Mesenteric fat pad (tissue), 1 donor: ENCODE results near the gene CACNB4. TPM values are rescaled to one million over a fixed set of nuclear protein-coding genes. Genes with fewer than 3 reads are reported as not detected.

ENCODE experiments used
- DNase-seq: peaks from one replicate; pipeline ENCODE4 v3.0.0-alpha.2; 2020; ENCODE audit warnings: low spot score
- total RNA-seq: library from RNA; stranded (reverse); fragmentation: NEBNext Ultra II Directional; extraction: Animal tissue kit (Norgen Biotek cat#: 25700); gene quantifications from one replicate; pipeline ENCODE4 v1.2.1, GENCODE V29; 2021
- donor health status: DM: yes; HTN: yes; CAD: no.

Gene CACNB4
- total RNA-seq, 1 donor from 2014 or later: 1.7 TPM

DNA sequence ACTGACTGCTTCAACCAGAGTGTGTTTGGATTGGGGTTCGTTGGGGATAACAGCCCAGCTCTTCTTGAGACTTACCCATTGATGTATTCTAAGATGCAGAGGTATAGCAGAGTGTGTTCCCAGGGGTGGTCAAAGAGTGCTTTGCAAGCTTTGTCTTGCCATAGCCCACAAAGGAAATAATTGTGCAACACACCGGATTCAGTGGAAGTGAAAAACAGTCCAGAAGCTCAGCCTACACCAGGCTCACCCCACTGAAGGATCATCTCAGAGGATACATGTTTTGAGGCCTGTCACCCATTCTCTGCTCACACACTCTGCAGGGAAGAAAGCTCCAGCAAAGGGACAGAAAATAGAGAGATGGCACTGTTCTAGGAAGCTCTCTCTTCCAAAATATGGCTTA lies 9.6 kb downstream of the CACNB4 start:
- DNase-seq: no peak

DNA sequence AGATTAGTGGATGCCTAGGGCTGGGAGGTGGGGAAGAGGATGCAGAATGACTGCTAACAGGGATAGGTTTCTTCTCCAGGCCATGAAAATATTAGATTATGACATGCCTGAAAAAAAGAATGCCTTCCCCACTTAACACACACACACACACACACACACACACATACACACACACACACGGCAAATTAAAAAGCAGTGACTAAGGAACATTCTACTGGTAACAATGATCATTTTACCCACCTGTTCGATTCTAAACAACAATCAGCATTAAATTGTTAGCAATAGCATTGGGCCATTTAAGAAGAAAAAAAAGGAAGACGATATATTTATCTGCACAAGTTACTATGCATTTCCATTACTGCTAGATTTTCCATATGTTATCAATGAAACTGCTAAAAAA lies 10.8 kb downstream of the CACNB4 start:
- DNase-seq: no peak

DNA sequence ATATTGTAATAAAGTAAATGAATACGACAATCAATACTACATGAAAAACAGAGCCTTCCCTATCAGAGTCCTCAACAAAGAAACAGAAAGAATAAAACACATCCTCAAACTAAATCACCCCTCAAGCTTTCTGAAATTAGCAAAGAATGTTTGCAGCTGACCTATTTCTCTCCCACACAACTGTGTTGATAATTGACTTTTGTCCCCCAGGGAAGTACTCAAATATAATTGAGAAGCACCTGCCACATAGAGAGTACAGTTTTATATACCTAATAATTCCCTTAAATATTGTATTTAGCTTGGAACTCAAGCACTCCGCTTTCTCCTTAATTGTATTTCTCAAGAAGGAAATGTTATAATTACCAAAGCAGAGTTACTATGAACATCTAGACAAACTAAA lies 12.6 kb downstream of the CACNB4 start:
- DNase-seq: no peak

DNA sequence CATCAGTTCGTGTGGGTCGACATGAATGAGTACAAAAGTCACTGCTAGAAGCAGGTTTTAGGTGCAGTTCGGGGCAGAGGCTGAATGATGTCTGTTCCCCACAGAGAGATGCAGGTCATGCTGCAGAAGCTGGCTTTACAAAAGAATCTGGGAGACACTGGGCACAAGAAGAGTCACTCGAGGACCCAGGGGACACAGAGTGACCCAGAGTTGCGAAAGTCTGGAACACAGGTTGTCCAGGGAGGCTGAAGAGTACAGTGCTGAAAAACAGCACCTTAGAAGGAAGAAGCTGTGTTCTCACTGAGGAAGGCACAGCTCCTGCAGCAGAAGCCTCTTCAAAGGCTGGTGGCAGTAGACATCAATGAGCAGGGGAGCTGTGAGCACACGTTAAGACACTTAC lies 14.8 kb downstream of the CACNB4 start:
- no peak for DNase-seq

DNA sequence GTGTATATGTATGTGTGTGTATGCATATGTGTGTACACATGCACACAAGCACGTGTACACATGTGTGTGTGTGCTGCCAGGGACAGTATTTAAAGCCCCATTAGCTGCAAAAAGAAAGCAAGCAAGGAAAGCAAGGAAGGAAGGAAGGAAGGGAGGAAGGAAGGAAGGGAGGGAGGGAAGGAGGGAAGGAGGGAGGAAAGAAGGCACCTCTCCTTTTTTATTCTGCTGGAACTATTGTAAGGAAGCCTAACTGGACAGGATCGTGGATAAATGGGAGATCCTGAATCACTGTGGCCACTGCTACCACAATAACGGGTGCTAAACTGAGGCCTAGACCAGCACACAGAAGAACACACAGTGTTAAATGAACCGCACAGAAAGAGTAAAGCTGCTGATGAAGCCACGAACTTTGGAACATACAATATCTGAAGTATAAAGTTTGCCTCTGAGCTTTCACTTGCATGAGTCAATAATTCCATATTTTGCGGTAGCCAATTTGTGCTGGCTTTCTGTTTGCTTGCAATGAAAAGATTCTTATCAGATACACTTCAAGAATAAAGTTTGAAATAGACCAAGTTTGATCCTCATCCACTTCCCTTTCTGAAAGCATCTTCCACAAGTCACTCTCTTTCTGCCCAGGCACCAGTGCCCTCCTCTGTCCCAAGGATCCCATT lies 15.5 kb downstream of the CACNB4 start:
- no peak for DNase-seq

DNA sequence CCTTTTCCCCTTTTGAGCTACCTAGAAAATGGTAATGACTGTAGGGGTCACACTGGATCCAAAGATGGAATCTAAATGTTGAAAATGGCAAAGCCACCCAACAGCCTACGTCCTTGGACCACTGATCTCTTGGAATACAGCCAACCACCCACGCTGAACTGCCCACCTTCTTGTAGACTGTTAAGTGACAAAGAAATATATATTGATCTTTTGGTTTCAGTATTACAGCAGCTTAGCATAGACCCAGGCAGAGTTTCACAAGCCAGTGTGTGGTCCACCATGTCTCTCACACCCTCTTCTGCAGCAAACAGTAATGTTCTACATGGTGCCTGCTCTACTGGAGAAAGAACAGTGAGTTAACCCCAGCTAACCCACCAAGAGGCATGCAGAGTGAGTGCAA lies 20.2 kb downstream of the CACNB4 start:
- no peak for DNase-seq

DNA sequence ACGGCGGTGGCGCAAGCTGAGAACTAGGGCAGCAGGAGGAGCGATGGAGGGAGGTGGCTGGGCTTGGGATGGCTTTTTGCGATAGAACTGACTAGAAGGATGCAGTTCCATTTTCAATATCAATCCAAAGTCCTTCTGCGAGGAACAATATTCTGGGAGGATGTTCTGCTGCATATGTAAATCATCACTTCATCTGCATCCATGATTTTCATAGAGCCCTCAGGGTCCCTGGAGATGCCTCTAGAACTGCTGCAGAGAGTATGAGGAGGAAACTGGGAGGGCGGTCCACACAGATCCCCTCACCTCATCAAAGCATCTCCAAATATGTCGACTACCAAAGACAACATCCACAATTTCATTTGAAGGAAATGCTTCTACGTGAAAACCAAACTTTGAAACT lies 20.8 kb downstream of the CACNB4 start:
- DNase-seq: no peak

DNA sequence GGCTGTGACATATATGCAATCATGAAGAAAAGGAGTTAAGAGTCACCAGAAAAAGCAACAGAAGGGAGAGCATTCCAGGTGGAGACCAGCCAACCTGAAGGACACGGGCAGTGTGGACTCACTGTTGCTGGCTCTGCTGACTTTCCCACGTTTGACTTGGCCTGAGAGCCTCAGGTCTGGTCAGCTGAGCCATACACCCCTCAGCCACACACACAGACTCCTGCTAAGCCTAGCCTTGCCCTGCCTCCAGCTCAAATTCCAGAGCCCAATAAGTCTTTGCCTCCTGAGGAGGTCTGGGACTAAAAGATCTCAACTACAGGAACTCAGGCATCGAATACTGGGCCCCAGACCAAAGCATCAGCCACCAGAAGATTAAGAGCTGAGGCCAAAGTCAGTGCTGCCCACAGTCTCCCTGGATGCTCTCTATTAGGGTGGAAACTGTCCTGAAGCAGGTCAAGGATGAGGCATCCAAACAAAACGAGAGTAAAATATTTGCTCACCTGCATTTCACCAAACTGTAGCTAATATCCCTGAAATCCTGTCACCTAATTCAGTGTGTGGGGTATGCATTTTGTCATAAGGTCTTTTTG lies 23.3 kb downstream of the CACNB4 start:
- DNase-seq: no peak

DNA sequence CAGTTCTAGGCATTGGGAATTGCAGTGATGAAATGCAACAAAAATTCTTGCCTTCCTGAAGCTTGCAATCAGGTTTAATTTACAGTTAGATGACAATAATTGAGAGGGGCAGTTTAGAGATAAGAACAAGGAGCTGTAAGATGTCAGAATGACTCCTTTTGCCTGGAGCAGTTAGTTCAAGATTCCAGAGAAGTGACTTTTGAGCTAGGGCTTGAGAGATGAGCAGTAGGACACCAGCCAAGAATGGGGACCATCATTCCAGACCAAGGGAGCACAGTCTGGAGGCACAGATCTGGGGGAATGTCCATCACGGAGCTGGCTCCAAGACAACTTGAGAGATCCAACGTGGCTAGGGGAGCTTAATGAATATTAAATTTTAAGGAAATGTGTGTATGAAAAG lies 26.8 kb downstream of the CACNB4 start:
- DNase-seq: no peak

DNA sequence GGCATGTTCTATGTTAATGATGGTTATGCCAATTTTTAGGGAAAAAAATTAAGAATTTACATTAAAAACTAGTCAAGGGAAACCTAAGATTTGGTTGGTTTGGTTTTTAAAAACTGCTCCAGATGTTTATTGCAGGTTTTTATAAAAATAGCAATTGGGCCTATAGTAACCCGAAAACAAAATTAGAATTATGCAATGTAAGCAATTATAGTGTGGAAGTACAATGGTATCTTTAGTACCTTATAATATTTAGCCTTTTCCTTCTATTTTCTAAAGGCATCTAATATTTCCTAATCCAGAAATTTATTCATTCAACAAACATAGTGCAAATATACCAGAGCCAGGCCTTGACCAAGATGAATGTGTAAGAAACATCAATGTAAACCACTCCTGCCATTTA lies 27.3 kb downstream of the CACNB4 start:
- no peak for DNase-seq

DNA sequence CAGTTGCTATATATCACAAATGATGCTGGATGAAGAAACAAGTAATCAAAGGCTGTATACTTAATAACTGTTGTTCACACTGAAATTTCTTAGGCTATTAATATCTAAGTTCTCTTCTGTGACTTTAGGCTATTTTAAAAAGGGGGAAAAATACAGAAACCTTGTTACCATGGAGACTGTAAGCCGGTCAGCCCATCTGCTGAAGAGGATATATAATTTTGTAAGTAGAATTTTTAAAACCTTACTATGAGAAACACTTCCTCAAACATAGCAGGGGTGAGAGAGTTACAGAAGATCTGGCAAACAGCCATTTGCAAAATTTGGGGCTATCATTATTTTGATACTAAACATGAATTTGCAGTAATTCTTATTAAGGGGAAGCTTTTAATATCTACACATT lies 27.8 kb downstream of the CACNB4 start:
- no peak for DNase-seq

DNA sequence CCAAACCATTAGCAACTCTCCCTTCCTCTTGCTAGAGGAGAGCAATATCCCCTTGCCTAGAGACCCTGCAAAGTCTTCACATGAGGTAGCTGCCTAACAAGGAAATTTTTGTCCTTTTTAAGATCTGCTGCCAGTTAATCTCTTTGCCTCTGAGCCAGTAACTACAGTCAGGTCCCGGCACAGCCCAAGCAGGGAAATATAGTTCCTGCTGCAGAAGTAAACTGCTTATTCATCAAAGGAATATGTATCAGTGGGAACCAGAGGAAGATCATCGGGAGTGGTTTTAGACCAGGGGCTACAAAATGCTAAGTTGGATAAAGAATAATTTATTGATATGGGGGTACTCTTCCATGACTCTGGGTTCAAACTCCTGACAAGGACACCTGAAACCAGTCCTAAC lies 30.6 kb downstream of the CACNB4 start:
- no peak for DNase-seq

DNA sequence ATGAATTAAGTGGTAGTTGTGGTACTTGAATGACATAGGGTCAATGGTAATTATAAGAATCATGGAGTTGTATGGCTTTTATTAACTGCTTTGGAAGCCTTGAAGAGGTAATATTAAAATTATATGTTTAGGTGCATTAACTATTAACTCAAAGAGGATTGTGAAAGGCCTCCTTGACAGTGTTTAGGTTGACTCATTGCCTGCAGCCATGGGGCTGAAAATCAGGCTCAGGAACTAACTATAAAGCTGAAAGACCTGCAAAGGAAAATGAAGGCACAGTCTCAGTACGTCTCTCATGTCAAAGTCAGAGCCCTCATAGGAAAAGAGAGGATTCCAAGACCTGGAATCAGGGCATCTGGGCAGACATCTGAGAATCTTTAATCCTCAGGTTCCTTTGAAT lies 31.0 kb downstream of the CACNB4 start:
- DNase-seq: no peak

DNA sequence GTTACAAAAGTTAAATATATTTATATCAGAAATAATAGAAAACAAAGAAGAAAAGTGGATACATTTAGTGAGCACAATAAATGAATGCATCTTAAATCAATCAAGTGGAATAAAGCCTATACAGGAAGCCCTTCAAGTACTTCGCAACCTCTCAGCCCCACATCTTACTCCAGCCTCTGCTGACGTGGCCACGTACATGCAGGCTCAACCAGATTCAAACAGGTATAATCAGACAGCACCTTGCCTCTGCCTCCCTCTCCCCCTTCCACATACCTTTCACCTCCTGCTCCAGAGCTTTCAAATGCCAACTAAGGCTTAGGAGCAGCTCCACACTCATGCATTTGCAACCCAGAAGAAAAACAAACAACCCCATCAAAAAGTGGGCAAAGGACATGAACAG lies 32.9 kb downstream of the CACNB4 start:
- DNase-seq: no peak

DNA sequence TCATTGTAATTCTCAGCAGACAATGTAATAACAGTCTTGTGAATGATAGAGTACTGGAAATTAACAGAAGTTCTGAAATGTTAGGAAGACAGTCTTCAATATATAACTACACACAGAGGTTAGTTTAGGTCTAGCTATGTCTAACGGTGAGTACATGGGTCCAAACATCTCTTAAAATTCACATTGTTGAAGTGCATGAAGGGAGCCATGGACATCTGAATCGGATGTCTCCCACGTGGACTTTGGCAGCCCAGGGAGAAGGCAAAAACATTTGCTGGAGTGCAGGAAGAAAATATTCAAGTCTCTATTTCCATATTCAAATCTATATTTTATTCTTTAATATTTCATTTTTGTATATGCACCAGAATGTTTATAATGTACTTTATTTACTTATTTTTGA lies 34.8 kb downstream of the CACNB4 start:
- DNase-seq: no peak

DNA sequence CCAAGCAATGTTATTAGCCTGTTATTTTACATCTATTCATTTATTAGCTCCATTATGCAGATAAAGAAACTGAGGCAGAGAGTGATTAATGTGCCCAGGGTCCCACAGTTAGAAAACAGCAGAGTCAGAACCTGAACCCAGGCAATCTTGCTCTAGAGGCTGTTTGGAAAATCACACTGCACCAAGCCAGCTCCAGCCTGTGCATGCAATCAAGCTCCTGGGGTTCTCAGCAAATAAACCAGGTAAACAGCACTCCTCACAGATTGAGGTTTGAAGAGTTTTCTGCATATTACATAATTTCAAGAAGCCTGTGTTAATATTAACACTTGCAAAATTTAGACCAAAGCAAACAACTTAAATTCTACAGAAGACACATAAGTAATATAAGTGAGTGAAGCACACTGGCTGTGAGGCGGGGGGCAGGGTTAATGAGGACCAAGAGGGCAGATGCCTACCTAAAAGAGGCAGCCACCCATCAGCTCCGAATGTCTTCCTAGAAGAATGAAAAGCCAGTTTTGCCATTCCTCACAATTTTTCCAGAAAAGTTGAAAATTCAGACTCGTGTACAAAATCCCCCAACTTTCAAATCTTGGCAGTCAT lies 35.4 kb downstream of the CACNB4 start:
- DNase-seq: no peak

DNA sequence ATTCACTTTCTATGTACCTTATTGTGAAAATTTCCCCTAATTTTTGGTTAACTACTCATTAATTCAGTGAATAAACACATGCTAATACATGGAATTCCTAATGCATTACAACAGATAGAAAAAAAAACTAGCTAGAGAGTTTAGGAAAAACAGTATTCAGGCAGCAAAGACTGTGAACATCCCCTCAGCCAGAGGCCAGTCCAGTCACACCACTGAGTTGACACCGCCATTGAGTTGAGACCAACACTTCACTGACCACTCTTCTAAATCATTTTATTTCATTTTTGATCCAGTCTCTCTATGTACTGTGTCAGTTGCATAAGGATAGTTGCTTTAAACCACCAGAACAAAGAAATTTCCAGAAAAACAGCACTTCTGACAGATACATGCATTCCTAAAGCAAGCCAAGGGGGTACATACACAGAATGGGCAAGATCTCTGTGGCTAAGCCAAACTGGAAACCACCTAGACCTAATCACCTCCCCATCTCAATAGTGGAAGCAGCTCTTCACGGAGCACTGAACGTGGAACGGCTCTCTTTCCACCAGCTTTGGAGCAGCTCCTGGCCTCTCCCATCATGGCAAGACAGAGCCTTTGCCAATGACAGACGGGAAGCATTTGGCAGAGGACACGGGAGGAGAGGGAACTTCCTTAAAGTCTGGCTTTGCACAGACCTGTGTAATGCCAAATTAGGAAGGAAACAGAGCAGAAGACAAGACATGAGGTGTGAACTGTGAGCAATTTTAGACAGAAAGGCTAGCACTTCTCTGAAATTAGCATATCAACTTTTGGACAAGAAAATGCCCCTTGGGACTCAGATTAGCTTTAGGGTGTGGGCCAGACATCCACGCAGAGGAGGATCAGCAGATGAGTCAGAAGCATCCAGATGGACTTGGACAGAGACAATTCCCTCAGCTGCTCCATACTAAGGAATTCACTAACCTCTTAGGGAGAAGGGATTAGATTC lies 36.4 kb downstream of the CACNB4 start:
- DNase-seq: no peak

DNA sequence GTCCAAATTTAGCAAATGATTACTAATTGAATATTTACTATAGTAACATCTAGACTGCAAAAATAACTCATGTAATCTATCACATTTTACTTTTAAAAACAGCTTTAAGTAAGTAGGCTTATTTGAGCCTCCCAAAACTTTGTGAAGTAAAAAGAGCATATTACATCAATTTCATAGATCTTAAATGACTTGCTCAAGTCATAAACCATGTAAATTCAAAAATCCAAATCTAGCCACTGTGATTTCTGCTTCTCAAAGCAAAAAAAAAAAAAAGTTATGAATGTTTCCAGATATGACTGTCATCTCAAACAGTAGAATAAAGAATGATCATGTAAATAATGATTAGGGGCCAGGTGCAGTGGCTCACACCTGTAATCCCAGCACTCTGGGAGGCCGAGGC lies 37.5 kb downstream of the CACNB4 start:
- no peak for DNase-seq

DNA sequence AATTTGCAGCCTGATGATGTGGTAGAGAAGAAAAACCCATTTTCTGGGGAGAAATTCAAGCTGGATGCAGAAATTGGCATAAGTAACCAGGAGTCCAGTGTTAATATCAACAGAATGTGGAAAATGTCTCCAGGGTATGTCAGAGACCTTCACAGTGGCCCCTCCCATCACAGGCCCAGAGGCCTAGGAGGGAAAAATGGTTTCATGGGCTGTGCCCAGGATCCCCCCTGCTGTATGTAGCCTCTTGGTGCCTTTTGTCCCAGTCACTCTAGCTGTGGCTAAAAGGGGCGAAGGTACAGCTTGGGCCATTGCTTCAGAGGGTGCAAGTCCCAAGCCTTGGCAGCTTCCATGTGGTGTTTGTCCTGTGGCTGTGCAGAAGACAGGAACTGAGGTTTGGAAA lies 40.2 kb downstream of the CACNB4 start:
- no peak for DNase-seq

DNA sequence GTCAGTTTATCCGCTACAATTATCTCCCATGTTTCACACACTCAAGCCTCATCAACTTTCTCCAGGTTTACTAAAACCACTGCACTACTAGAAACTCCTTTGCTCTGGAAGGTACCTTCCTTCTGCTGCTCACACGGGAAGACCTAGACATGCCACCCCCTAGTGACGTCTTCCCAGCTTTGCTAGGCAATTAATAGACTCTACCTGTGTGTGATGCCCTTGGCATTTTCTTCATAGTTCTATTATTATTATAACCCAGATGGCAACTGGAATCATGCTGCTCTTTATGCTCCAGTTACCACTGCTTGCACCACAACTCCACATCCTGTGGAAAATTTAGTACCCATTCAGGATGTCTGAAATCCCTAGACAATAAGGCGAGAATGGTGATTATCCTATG lies 42.4 kb downstream of the CACNB4 start:
- no peak for DNase-seq

DNA sequence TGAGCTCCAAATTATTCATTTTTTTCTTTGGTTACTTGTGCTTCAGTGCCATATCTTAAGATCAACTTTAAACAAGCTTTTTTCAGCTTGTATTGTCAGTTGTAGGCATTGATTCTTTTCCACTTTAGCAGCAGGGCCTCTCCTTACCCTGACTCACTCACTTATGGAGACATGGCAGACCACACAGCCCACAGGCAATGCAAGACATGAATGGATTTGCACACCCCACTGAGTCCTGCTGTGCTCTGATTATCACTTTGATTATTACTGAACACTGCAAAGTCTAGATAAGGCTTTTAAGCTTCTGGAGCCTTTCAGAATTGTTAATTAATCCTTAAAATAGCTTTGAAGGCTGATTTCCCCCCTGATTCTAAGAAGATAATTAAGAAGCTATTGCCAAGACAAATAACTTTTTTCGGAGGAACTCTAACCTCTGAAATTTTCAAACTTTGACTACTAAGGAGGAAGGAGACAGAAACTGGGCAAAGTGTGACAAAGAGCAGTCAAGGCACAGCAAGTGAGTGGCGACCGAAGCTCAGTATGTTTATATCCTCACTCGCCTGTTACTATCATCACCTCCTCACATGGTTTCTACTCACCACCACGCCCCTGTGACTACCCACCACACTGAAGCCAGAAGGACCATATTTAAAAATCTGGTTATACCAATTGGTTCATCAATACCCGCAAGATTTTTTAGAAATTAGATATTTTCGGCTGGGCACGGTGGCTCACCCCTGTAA lies 43.3 kb downstream of the CACNB4 start:
- no peak for DNase-seq
